Ishikawa (cell line): ENCODE data around the gene EMSY.

Experiments used
- CEBPB ChIP-seq: IDR thresholded peaks from 2 replicates; pipeline ENCODE4 v1.6.1; 2012
- CREB1 ChIP-seq: IDR thresholded peaks from 2 replicates; pipeline ENCODE4 v1.6.1; 2012; ENCODE audit warnings: low read depth
- EP300 ChIP-seq: IDR thresholded peaks from 2 replicates; pipeline ENCODE4 v1.6.1; 2012; ENCODE audit warnings: borderline replicate concordance
- NFIC ChIP-seq: IDR thresholded peaks from 2 replicates; pipeline ENCODE4 v1.6.1; 2012
- RAD21 ChIP-seq: IDR thresholded peaks from 2 replicates; pipeline ENCODE4 v1.6.1; 2012; ENCODE audit warnings: low read depth
- TAF1 ChIP-seq: IDR thresholded peaks from 2 replicates; pipeline ENCODE4 v1.6.1; 2012; ENCODE audit warnings: low read depth, mild to moderate bottlenecking
- TCF12 ChIP-seq: IDR thresholded peaks from 2 replicates; pipeline ENCODE4 v1.6.1; 2012; ENCODE audit warnings: low read depth
- TEAD4 ChIP-seq: IDR thresholded peaks from 2 replicates; pipeline ENCODE4 v1.6.1; 2012
- YY1 ChIP-seq: IDR thresholded peaks from 2 replicates; pipeline ENCODE4 v1.6.1; 2012; ENCODE audit warnings: low read depth
- ZBTB7A ChIP-seq: IDR thresholded peaks from 2 replicates; pipeline ENCODE4 v1.6.1; 2012; ENCODE audit warnings: low read depth
- TF ChIP-seq, protein P1 (sequence below): IDR thresholded peaks from 2 replicates; pipeline ENCODE4 v1.6.1; 2012
- TF ChIP-seq, protein P2 (sequence below): IDR thresholded peaks from 2 replicates; pipeline ENCODE4 v1.6.1; 2012; ENCODE audit warnings: low read depth, mild to moderate bottlenecking
- TF ChIP-seq, protein P3 (sequence below): IDR thresholded peaks from 2 replicates; pipeline ENCODE4 v1.6.1; 2012

DNA sequence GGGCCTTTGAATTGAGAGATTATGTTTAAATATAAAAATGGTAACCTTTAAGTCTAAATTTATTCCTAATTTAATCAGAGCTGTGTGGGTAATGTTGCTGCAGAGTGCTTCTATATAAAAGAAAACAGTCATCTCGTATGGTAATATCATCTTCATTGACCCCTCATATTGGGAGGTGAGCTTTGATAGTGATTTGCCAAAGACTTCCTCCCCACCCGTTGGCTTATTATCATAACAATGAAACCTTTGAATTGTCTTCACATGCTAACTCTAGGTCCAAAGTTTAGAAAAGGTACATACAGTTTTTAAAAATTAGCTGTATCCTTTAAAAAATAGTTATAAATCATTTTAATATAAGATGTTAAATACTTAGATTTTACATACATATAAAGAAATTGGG lies 3.7 kb downstream of the EMSY start:
- TF ChIP-seq CREB1 (no peak), ZBTB7A (no peak), EP300 (no peak), YY1 (no peak), RAD21 (no peak), TEAD4 (no peak), TAF1 (no peak), TCF12 (no peak), NFIC (no peak), CEBPB (no peak)
- TF ChIP-seq, protein P1, sequence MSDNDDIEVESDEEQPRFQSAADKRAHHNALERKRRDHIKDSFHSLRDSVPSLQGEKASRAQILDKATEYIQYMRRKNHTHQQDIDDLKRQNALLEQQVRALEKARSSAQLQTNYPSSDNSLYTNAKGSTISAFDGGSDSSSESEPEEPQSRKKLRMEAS: no peak
- TF ChIP-seq, protein P2, sequence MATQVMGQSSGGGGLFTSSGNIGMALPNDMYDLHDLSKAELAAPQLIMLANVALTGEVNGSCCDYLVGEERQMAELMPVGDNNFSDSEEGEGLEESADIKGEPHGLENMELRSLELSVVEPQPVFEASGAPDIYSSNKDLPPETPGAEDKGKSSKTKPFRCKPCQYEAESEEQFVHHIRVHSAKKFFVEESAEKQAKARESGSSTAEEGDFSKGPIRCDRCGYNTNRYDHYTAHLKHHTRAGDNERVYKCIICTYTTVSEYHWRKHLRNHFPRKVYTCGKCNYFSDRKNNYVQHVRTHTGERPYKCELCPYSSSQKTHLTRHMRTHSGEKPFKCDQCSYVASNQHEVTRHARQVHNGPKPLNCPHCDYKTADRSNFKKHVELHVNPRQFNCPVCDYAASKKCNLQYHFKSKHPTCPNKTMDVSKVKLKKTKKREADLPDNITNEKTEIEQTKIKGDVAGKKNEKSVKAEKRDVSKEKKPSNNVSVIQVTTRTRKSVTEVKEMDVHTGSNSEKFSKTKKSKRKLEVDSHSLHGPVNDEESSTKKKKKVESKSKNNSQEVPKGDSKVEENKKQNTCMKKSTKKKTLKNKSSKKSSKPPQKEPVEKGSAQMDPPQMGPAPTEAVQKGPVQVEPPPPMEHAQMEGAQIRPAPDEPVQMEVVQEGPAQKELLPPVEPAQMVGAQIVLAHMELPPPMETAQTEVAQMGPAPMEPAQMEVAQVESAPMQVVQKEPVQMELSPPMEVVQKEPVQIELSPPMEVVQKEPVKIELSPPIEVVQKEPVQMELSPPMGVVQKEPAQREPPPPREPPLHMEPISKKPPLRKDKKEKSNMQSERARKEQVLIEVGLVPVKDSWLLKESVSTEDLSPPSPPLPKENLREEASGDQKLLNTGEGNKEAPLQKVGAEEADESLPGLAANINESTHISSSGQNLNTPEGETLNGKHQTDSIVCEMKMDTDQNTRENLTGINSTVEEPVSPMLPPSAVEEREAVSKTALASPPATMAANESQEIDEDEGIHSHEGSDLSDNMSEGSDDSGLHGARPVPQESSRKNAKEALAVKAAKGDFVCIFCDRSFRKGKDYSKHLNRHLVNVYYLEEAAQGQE: no peak
- TF ChIP-seq, protein P3, sequence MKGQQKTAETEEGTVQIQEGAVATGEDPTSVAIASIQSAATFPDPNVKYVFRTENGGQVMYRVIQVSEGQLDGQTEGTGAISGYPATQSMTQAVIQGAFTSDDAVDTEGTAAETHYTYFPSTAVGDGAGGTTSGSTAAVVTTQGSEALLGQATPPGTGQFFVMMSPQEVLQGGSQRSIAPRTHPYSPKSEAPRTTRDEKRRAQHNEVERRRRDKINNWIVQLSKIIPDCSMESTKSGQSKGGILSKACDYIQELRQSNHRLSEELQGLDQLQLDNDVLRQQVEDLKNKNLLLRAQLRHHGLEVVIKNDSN: no peak
